Activated CD8-positive, alpha-beta T cell treated with anti-CD3 and anti-CD28 coated beads for 36 hours (primary cell): ENCODE measurements around the gene OPCML. TPM values are rescaled to one million over a fixed set of nuclear protein-coding genes. Genes with fewer than 3 reads are reported as not detected.

Experiments used
- ATAC-seq: fragments of 200-7000 bp; cut with Tn5 transposase; one replicate; pipeline ENCODE4 v1.10.0; 2021; ENCODE audit warnings: mild to moderate bottlenecking, moderate library complexity
- CTCF ChIA-PET: fragments of 350-600 bp; sonication (Branson Sonifier 250); formaldehyde crosslinking; loops from one replicate; lab custom pipeline; 2021; ENCODE audit warnings: antibody characterized with exemption; lab: Charles Lee
- POLR2A ChIA-PET: fragments of 350-600 bp; sonication (Branson Sonifier 250); formaldehyde crosslinking; loops from one replicate; lab custom pipeline; 2021; ENCODE audit warnings: antibody characterized with exemption; lab: Charles Lee
- DNase-seq: peaks from one replicate; pipeline ENCODE4 v3.0.0-alpha.2; 2020
- H3K27ac Mint-ChIP-seq: one replicate; pipeline ENCODE4 v1.8.0; 2021; ENCODE audit warnings: mild to moderate bottlenecking, mixed read lengths
- H3K27me3 Mint-ChIP-seq: one replicate; pipeline ENCODE4 v1.8.0; 2021; ENCODE audit warnings: mixed read lengths
- H3K36me3 Mint-ChIP-seq: one replicate; pipeline ENCODE4 v1.8.0; 2021; ENCODE audit warnings: low read depth, mixed read lengths
- H3K4me1 Mint-ChIP-seq: one replicate; pipeline ENCODE4 v1.8.0; 2021; ENCODE audit warnings: low read depth, mixed read lengths
- H3K4me3 Mint-ChIP-seq: one replicate; pipeline ENCODE4 v1.8.0; 2021; ENCODE audit warnings: mild to moderate bottlenecking, moderate library complexity, mixed read lengths
- H3K9me3 Mint-ChIP-seq: one replicate; pipeline ENCODE4 v1.8.0; 2021; ENCODE audit warnings: mixed read lengths
- CTCF ChIP-seq: fragments of 200-600 bp; IDR thresholded peaks from one replicate; pipeline ENCODE4 v1.8.0; 2022; ENCODE audit warnings: antibody characterized with exemption, mild to moderate bottlenecking
- intact Hi-C: fragments of 100-400 bp; cut with micrococcal nuclease; formaldehyde crosslinking; loops from one replicate; pipeline ENCODE4 v1.10.0; 2022
- total RNA-seq, 2 experiments: library from RNA; stranded (reverse); gene quantifications; one replicate each; pipeline ENCODE4 v1.2.3, GENCODE V29; 2021

OPCML gene
- total RNA-seq, 2 experiments from 2014 or later = not detected

GRCh38 chr11:133300666-133301065 lies 231.6 kb downstream of the OPCML start:
- POLR2A ChIA-PET = no interaction called here
- no peak overlapping the region for H3K4me3 Mint-ChIP-seq

GRCh38 chr11:133291780-133292179 lies 240.5 kb downstream of the OPCML start:
- Mint-ChIP-seq H3K36me3 (no peaks in the 10 kb centered on the region), H3K27ac (no peak overlapping the region), H3K4me1 (no peaks in the 10 kb centered on the region), H3K4me3 (no peak overlapping the region), H3K27me3 (no peaks in the 10 kb centered on the region), H3K9me3 (no peaks in the 10 kb centered on the region)
- ChIA-PET CTCF (no interaction called here), POLR2A (no interaction called here)
- intact Hi-C loops = no loop called here
- DNase-seq (no peak), ATAC-seq (no peak)
- TF ChIP-seq CTCF = no peak

More at GRCh38 chr11:133300666-133301065, 231.6 kb downstream of the OPCML start:
- CTCF ChIA-PET = no interaction called here
- Mint-ChIP-seq H3K27ac (no peak overlapping the region), H3K36me3 (no peaks in the 10 kb centered on the region), H3K9me3 (no peaks in the 10 kb centered on the region), H3K27me3 (no peaks in the 10 kb centered on the region), H3K4me1 (no peaks in the 10 kb centered on the region)
- no peak for ATAC-seq
- no peak for DNase-seq
- intact Hi-C loops = no loop called here
- TF ChIP-seq CTCF = no peak

- CTCF ChIA-PET = no interaction called here
- POLR2A ChIA-PET = no interaction called here
- H3K4me1 Mint-ChIP-seq = no peaks in the 10 kb centered on the region
- H3K9me3 Mint-ChIP-seq = no peaks in the 10 kb centered on the region
- TF ChIP-seq CTCF = no peak
- intact Hi-C loops = no loop called here
- no peak overlapping the region for H3K27ac Mint-ChIP-seq
- no peak overlapping the region for H3K4me3 Mint-ChIP-seq
- H3K27me3 Mint-ChIP-seq = no peaks in the 10 kb centered on the region
- ATAC-seq = no peak
- H3K36me3 Mint-ChIP-seq = no peaks in the 10 kb centered on the region
- no peak for DNase-seq
These were observed 246.9 kb downstream of the OPCML start for GRCh38 chr11:133285359-133285758.

GRCh38 chr11:133284156-133284555 lies 248.1 kb downstream of the OPCML start:
- Mint-ChIP-seq H3K4me1 (no peaks in the 10 kb centered on the region), H3K27ac (no peak overlapping the region), H3K9me3 (no peaks in the 10 kb centered on the region), H3K4me3 (no peak overlapping the region), H3K27me3 (no peaks in the 10 kb centered on the region), H3K36me3 (no peaks in the 10 kb centered on the region)
- CTCF ChIA-PET = no interaction called here
- no peak for DNase-seq
- POLR2A ChIA-PET = no interaction called here
- ATAC-seq = no peak
- TF ChIP-seq CTCF = no peak
- intact Hi-C loops = no loop called here

GRCh38 chr11:133277886-133278285 lies 254.4 kb downstream of the OPCML start:
- ChIA-PET CTCF (no interaction called here), POLR2A (no interaction called here)
- H3K36me3 Mint-ChIP-seq = no peaks in the 10 kb centered on the region
- no peak for DNase-seq
- H3K27ac Mint-ChIP-seq = no peak overlapping the region
- intact Hi-C loops = no loop called here
- no peak for ATAC-seq
- no peak overlapping the region for H3K4me3 Mint-ChIP-seq
- H3K4me1 Mint-ChIP-seq = no peaks in the 10 kb centered on the region
- H3K9me3 Mint-ChIP-seq = no peaks in the 10 kb centered on the region
- no peaks in the 10 kb centered on the region for H3K27me3 Mint-ChIP-seq
- no peak for TF ChIP-seq CTCF
